RWPE1 (cell line): Measurements from ENCODE around the gene NXN.

Source experiments
- CTCF ChIA-PET: fragments of 350-600 bp; sonication (Branson Sonifier 250); formaldehyde crosslinking; extraction: SDS; loops from one replicate; lab custom pipeline; 2021; lab: Yijun Ruan, JAX
- POLR2A ChIA-PET: fragments of 400-600 bp; formaldehyde crosslinking; extraction: SDS; loops from one replicate; lab custom pipeline; 2020; ENCODE audit warnings: antibody characterized with exemption; ENCODE audit not compliant: low non-redundant PET; lab: Yijun Ruan, JAX
- DNase-seq: peaks from one replicate; pipeline ENCODE4 v3.0.0; 2012; ENCODE audit warnings: low spot score
- H3K27ac ChIP-seq: fragments of 450-650 bp; 2 replicates; pipeline ENCODE4 v1.5.1; 2017
- TF ChIP-seq, protein P1 (sequence below): fragments of 450-650 bp; conservative IDR thresholded peaks from 2 replicates; pipeline ENCODE4 v1.5.1; 2017; ENCODE audit warnings: low read depth, mild to moderate bottlenecking

The NXN gene

DNA sequence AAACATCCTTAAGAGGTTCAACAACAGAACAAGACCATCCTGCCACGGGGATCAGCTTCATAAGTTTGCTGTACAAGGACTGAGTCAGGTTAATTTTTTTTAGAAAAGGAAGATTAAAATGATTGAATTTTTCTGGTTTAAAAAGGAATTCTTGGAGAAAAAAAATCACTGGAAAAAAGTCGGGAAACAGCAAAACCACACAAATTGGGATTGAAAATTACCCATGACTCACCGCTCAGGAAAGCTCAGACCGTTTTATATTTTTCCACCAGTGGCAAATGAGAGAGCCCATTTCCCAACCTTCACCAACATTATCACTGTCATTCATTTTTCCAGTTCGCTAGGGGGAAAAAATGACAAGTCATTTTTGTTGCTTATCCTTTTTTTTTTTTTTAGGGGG lies 150.8 kb downstream of the NXN start:
- no peak for DNase-seq
- TF ChIP-seq, protein P1, sequence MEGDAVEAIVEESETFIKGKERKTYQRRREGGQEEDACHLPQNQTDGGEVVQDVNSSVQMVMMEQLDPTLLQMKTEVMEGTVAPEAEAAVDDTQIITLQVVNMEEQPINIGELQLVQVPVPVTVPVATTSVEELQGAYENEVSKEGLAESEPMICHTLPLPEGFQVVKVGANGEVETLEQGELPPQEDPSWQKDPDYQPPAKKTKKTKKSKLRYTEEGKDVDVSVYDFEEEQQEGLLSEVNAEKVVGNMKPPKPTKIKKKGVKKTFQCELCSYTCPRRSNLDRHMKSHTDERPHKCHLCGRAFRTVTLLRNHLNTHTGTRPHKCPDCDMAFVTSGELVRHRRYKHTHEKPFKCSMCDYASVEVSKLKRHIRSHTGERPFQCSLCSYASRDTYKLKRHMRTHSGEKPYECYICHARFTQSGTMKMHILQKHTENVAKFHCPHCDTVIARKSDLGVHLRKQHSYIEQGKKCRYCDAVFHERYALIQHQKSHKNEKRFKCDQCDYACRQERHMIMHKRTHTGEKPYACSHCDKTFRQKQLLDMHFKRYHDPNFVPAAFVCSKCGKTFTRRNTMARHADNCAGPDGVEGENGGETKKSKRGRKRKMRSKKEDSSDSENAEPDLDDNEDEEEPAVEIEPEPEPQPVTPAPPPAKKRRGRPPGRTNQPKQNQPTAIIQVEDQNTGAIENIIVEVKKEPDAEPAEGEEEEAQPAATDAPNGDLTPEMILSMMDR = no peak
- POLR2A ChIA-PET = no interaction called here
- CTCF ChIA-PET = interaction anchor here (0.7 kb wide), 1 partner anchor 38 kb away, joined by 3 read pairs; no protein-coding TSS in a partner anchor
- H3K27ac ChIP-seq = no peak overlapping the region; the same call in 1 of the 2 replicates

DNA sequence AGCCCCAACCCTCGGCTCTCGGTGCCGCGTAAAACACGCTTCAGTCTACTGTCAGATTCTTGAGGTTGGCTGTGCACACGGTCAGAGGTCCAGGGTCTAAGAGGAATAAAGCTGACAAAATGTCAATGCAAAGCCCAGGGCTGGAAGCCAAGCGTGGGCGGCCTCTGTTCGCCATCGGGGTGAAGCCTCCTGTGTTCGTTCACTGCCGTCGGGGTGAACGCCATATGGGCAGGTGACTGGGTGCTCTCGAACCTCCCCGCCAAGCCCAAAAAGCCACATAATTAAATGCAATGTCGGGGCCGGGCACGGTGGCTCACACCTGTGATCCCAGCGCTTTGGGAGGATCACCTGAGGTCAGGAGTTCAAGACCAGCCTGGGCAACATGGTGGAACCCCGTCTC lies 152.8 kb downstream of the NXN start:
- peak overlapping the region; percentile 17; the same call in 1 of the 2 replicates for H3K27ac ChIP-seq
- POLR2A ChIA-PET = no interaction called here
- TF ChIP-seq, protein P1 = no peak
- CTCF ChIA-PET = no interaction called here
- DNase-seq = no peak

DNA sequence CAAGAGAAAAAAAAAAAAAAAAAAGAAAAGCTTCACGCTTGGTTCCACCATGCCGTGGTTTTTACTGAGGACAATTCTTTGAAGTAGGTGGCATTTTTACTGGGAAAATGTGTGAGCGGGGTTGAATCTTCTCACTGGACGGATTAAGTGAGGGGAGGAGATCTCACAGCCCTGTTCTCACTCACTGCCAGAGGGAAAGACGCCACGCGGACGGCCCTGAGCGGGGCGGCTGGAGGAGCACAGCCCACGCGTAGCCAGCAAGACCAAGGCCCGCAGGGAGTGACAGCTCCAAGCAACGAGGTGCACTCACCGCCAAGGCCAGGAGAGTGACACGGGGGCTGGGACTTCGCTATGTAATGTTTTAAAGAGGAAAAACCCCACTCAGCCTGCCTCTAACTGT lies 154.4 kb downstream of the NXN start:
- no peak for DNase-seq
- CTCF ChIA-PET = interaction anchor here (1.1 kb wide), 1 partner anchor 30 kb away, joined by 3 read pairs; no protein-coding TSS in a partner anchor
- H3K27ac ChIP-seq = no peak overlapping the region
- POLR2A ChIA-PET = interaction anchor here (0.6 kb wide), 1 partner anchor 218 kb away, joined by 3 read pairs; no protein-coding TSS in a partner anchor
- TF ChIP-seq, protein P1 = no peak

DNA sequence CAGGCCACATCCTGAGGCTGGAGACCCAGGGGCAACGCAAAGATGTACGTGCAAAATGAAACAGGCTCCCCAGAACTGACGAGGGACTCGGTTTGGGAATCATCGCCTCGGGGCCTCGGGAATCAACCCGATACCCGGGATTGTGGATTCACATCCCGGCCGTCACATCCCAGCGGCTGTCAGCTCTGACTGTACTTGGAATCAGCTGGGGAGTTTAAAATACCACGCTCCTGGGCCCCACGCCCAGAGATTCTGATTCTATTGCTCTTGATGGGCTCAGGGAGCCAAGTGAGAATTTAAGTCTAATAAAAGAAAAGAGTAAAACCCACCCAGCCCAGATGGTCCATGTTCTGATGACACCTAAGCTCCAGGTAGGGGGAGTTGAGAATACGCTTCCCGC lies 155.2 kb downstream of the NXN start:
- POLR2A ChIA-PET = no interaction called here
- no peak for DNase-seq
- H3K27ac ChIP-seq = peak overlapping the region; percentile 15; the same call in 1 of the 2 replicates
- CTCF ChIA-PET = interaction anchor here (0.6 kb wide), 1 partner anchor 172 kb away, joined by 3 read pairs; no protein-coding TSS in a partner anchor
- TF ChIP-seq, protein P1 = no peak

DNA sequence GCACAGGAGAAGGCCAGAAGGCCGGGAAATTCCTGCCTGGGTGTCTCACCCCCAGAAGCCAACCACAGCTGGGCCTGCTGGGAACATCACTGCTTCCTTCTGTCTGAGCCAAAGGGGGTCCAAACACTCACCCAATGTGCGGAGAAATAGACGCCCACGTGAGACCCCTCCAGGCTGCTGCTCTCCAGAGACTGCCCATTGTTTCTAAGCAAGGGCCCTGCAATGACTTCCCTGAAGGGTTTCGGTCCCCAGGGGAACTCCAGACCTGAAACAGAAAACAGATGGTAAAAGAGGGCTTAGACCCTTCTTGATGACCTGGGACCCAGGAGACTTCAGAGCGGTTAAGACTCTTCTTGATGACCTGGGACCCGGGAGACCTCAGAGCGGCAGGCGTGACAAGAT lies 156.1 kb downstream of the NXN start:
- TF ChIP-seq, protein P1 = no peak
- CTCF ChIA-PET = interaction anchor here (0.6 kb wide), 1 partner anchor 172 kb away, joined by 3 read pairs; no protein-coding TSS in a partner anchor
- POLR2A ChIA-PET = no interaction called here
- DNase-seq = no peak
- H3K27ac ChIP-seq = peak overlapping the region; percentile 17; the same call in 1 of the 2 replicates

DNA sequence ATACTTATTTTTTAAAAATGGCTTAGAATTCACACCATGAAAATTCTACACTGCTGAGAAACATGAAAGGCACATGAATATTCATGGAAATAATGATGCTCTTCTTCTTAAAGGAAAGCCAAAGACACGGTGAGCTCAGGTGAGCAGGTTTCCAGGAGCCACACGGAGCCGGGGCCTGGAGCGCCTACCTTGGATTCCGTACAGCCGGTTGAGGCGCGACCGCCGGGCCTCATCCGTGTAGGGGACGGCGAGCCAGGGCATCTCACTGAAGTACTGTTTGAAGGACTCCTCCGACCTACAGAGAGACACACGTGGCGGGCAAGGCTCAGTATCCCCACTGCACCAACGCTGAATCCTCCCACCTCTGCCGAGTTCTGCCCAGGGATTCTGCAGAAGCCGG lies 160.3 kb downstream of the NXN start:
- no peak for DNase-seq
- H3K27ac ChIP-seq = 0 out of 2 replicates have a peak overlapping the region, but pooled peaks have one; percentile 22
- TF ChIP-seq, protein P1 = no peak
- CTCF ChIA-PET = interaction anchor here (0.6 kb wide), 1 partner anchor 96 kb away, joined by 4 read pairs; no protein-coding TSS in a partner anchor
- POLR2A ChIA-PET = no interaction called here
